Endothelial cell of umbilical vein (primary cell): ENCODE measurements around the gene ANKRD40CL. TPM values are rescaled to one million over a fixed set of nuclear protein-coding genes. Genes with fewer than 3 reads are reported as not detected.

ENCODE experiments used
- BruUV-seq: library from RNA; stranded (reverse); fragments of 400-500 nt; replicated peaks from 2 replicates; lab custom pipeline; 2021; lab: Mats Ljungman, UMichigan
- CTCF ChIA-PET: fragments of 300-600, 350-600 bp; sonication (Branson Sonifier 250); formaldehyde crosslinking; loops from one replicate; lab custom pipeline; 2021; ENCODE audit warnings: antibody characterized with exemption, inconsistent platforms; lab: Charles Lee
- POLR2A ChIA-PET: fragments of 300-600, 350-600 bp; sonication (Branson Sonifier 250); formaldehyde crosslinking; loops from one replicate; lab custom pipeline; 2021; ENCODE audit warnings: antibody characterized with exemption, inconsistent platforms; lab: Charles Lee
- DNase-seq: peaks from one replicate; pipeline ENCODE4 v3.0.0-alpha.2; 2011; ENCODE audit warnings: low read depth, low spot score
- FAIRE-seq: peaks from 2 replicates; lab custom pipeline; 2011; peaks lifted over from hg19 to GRCh38; lab: Jason Lieb, UNC
- H2AFZ ChIP-seq: 2 replicates; pipeline ENCODE4 v1.6.0; 2012; ENCODE audit warnings: low read depth, low read length, control low read depth, inconsistent platforms
- H3K27ac ChIP-seq: 2 replicates; pipeline ENCODE4 v1.5.1; 2011; ENCODE audit warnings: low read depth, mild to moderate bottlenecking, control low read depth, low read length, moderate library complexity; ENCODE audit not compliant: insufficient read depth
- H3K27me3 ChIP-seq, 2 experiments: 2 replicates each; pipeline versions ENCODE4 v1.6.0 to v1.6.1; 2011; ENCODE audit warnings: low read length in 2 of 2, mixed read lengths in 1 of 2; ENCODE audit not compliant: control insufficient read depth in 2 of 2, insufficient read depth in 2 of 2
- H3K36me3 ChIP-seq, 2 experiments: 2 replicates in 1 of 2; 3 replicates in 1 of 2; pipeline ENCODE4 v1.5.1; 2011; ENCODE audit warnings: low read length in 2 of 2, mild to moderate bottlenecking in 1 of 2, moderate library complexity in 1 of 2; ENCODE audit not compliant: control insufficient read depth in 2 of 2, insufficient read depth in 2 of 2; ENCODE audit errors: extremely low read depth in 1 of 2
- H3K4me1 ChIP-seq: 3 replicates; pipeline ENCODE4 v1.5.1; 2011; ENCODE audit warnings: mild to moderate bottlenecking, low read length; ENCODE audit not compliant: control insufficient read depth, insufficient read depth; ENCODE audit errors: extremely low read depth
- H3K4me2 ChIP-seq: 2 replicates; pipeline ENCODE4 v1.6.1; 2011; ENCODE audit warnings: low read length, control low read depth, mixed read lengths; ENCODE audit not compliant: insufficient read depth
- H3K4me3 ChIP-seq, 3 experiments: fragments of 200-600 bp in 1 of 3; sonication (generic), shearing (Covaris generic) in 1 of 3; replicated peaks in 1 of 3; 2 replicates each; pipeline ENCODE4 v1.5.1; 2011 to 2016; ENCODE audit warnings: control low read depth in 3 of 3, low read length in 3 of 3, mild to moderate bottlenecking in 2 of 3, inconsistent platforms in 1 of 3, low read depth in 1 of 3, moderate library complexity in 1 of 3; ENCODE audit not compliant: insufficient read depth in 1 of 3
- H3K79me2 ChIP-seq: 2 replicates; pipeline ENCODE4 v1.6.0; 2012; ENCODE audit warnings: low read length, inconsistent platforms; ENCODE audit not compliant: control insufficient read depth, insufficient read depth
- H3K9ac ChIP-seq: replicated peaks from 2 replicates; pipeline ENCODE3; 2011; ENCODE audit warnings: low read length, control low read depth; ENCODE audit not compliant: insufficient read depth; ENCODE audit errors: extremely low read depth
- H3K9me1 ChIP-seq: replicated peaks from 3 replicates; pipeline ENCODE4 v1.6.0; 2011; ENCODE audit warnings: mild to moderate bottlenecking, low read length; ENCODE audit not compliant: control insufficient read depth, insufficient read depth; ENCODE audit errors: extremely low read depth
- H3K9me3 ChIP-seq: replicated peaks from 2 replicates; pipeline ENCODE4 v1.5.1; 2012; ENCODE audit warnings: low read length, inconsistent platforms; ENCODE audit not compliant: control insufficient read depth, insufficient read depth
- H4K20me1 ChIP-seq: replicated peaks from 2 replicates; pipeline ENCODE3; 2011; ENCODE audit warnings: mild to moderate bottlenecking, low read length; ENCODE audit not compliant: control insufficient read depth, insufficient read depth; ENCODE audit errors: extremely low read depth
- EZH2 ChIP-seq: IDR thresholded peaks from 2 replicates; pipeline ENCODE4 v1.6.1; 2012; ENCODE audit warnings: borderline replicate concordance, low read depth, mild to moderate bottlenecking, moderate library complexity, low read length, inconsistent platforms; ENCODE audit not compliant: severe bottlenecking
- FOS ChIP-seq: IDR thresholded peaks from 2 replicates; pipeline ENCODE4 v1.6.1; 2011; ENCODE audit warnings: mild to moderate bottlenecking, low read length, moderate library complexity, borderline replicate concordance; ENCODE audit not compliant: insufficient read depth
- GATA2 ChIP-seq: IDR thresholded peaks from 2 replicates; pipeline ENCODE4 v1.7.0; 2011; ENCODE audit warnings: low read depth, mild to moderate bottlenecking, moderate library complexity, mixed read lengths, low read length; ENCODE audit not compliant: insufficient read length, insufficient read depth
- JUN ChIP-seq: IDR thresholded peaks from 2 replicates; pipeline ENCODE4 v1.6.1; 2011; ENCODE audit warnings: borderline replicate concordance, low read depth; ENCODE audit not compliant: insufficient read length, insufficient read depth
- MYC ChIP-seq: IDR thresholded peaks from one replicate; pipeline ENCODE4 v1.6.1; 2011; ENCODE audit warnings: mild to moderate bottlenecking, low read depth, low read length
- POLR2A ChIP-seq: IDR thresholded peaks from 2 replicates; pipeline ENCODE4 v1.6.1; 2012; ENCODE audit warnings: low read depth, mild to moderate bottlenecking, control low read depth, low read length
- POLR2AphosphoS5 ChIP-seq: IDR thresholded peaks from 2 replicates; pipeline ENCODE4 v1.6.1; 2012; ENCODE audit warnings: low read depth, mild to moderate bottlenecking, control low read depth, low read length, moderate library complexity; ENCODE audit not compliant: insufficient read depth
- dilution Hi-C: fragments of 300-500 bp; cut with MboI; formaldehyde crosslinking; loops from one replicate; pipeline ENCODE4 v1.15.0; 2019; ENCODE audit warnings: low sequenced_read_pairs; ENCODE audit not compliant: extremely low pct_ligation_motif_present
- intact Hi-C: fragments of 100-400 bp; cut with micrococcal nuclease; formaldehyde crosslinking; loops from one replicate; pipeline ENCODE4 v1.10.0; 2022
- polyA plus RNA-seq, 4 experiments: library from polyadenylated mRNA; depleted of rRNA in 3 of 4; stranded (reverse) in 3 of 4; unstranded in 1 of 4; fragments of >200 nt; gene quantifications; 2 replicates each; pipeline versions ENCODE4 v1.2.1 to v1.2.3, GENCODE V29; 2011 to 2012; ENCODE audit warnings: missing spikeins in 1 of 4
- total RNA-seq: library from RNA; stranded (reverse); gene quantifications from 2 replicates; pipeline ENCODE4 v1.2.3, GENCODE V29; 2021
- TF ChIP-seq, protein P1 (sequence below), 2 donors: IDR thresholded peaks; 1 replicate in 1 of 2; 2 replicates in 1 of 2; pipeline ENCODE4 v1.5.1; 2011; ENCODE audit warnings: low read length in 2 of 2, mild to moderate bottlenecking in 2 of 2, moderate library complexity in 2 of 2, control low read depth in 1 of 2, inconsistent platforms in 1 of 2, low read depth in 1 of 2; ENCODE audit not compliant: insufficient read depth in 1 of 2; ENCODE audit errors: extremely low read depth in 1 of 2
- TF ChIP-seq, protein P2 (sequence below): IDR thresholded peaks from 2 replicates; pipeline ENCODE4 v1.6.1; 2011; ENCODE audit not compliant: insufficient read depth, insufficient read length

The ANKRD40CL gene
- total and polyA plus RNA-seq, 2 donors (not counting 3 experiments of a cell fraction or from before 2014, with no cell fraction given): not detected

DNA sequence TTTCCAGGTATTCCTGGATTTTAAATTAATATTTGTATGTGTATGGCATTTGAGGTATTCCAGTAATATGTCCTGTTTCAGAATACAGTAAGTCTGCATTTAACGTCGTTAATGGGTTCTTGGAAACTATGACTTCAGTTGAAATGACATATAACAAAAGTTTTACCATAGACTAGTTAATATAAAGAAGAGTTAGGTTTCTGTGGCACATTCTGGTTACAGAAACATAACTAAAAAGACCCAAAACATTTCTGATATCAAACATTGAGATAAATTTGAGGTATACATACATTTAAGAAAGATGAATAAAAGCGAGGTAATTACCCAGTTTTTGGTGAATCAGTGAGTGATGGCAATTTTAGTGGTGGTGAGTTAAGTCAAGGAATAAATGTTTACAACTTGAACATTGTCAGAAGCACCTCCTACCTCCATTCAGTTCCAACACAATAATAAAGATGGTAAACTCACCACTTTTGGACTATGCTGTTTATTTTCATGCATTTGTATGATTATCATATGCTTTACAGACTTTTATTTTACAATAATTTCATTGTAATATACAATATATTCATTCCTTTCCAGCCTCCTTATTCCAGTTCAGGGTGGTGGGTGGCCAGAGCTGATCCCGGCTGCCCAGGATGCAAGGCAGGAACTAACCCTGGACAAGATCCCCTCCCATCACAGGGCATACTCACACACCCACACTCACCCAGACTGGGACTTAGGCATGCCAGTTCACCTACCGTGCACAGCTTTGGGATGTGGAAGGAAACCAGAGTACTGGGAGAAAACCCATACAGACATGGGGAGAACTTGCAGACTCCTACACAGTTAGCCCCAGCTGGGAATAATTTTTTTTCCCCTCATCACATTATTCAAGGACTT, 38.2 kb downstream of the ANKRD40CL start:
- Histone ChIP-seq H2AFZ (no peak overlapping the region), H3K4me1 (no peaks in the 10 kb centered on the region), H3K9me1 (no peaks in the 10 kb centered on the region), H3K79me2 (peaks cover 98% of the 10 kb centered on the region), H3K36me3 (no peaks in the 10 kb centered on the region), H3K27ac (no peak overlapping the region), H3K4me2 (no peak overlapping the region), H3K27me3 (no peaks in the 10 kb centered on the region), H3K9ac (no peak overlapping the region), H3K9me3 (no peaks in the 10 kb centered on the region), H4K20me1 (peaks cover 16% of the 10 kb centered on the region), H3K4me3 (no peak overlapping the region)
- BruUV-seq: no TSS peak
- DNase-seq (no peak), FAIRE-seq (no peak)
- ChIA-PET CTCF (interaction anchor here (1.2 to 2.1 kb wide), 2 partner anchors 16 to 20 kb away, joined by 3 to 5 read pairs; no protein-coding TSS in a partner anchor), POLR2A (no interaction called here)
- intact Hi-C loops: no loop called here
- dilution Hi-C loops: no loop called here
- TF ChIP-seq POLR2AphosphoS5 (no peak), JUN (no peak), POLR2A (no peak), FOS (no peak), EZH2 (no peak), GATA2 (no peak), MYC (no peak)
- TF ChIP-seq, protein P1, sequence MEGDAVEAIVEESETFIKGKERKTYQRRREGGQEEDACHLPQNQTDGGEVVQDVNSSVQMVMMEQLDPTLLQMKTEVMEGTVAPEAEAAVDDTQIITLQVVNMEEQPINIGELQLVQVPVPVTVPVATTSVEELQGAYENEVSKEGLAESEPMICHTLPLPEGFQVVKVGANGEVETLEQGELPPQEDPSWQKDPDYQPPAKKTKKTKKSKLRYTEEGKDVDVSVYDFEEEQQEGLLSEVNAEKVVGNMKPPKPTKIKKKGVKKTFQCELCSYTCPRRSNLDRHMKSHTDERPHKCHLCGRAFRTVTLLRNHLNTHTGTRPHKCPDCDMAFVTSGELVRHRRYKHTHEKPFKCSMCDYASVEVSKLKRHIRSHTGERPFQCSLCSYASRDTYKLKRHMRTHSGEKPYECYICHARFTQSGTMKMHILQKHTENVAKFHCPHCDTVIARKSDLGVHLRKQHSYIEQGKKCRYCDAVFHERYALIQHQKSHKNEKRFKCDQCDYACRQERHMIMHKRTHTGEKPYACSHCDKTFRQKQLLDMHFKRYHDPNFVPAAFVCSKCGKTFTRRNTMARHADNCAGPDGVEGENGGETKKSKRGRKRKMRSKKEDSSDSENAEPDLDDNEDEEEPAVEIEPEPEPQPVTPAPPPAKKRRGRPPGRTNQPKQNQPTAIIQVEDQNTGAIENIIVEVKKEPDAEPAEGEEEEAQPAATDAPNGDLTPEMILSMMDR (IDR thresholded peaks at IDR 0.05; ENCODE audit: extremely low read depth in 1 of 2, insufficient read depth in 1 of 2, low read depth in 1 of 2, low read length in 2 of 2): no peak
- TF ChIP-seq, protein P2, sequence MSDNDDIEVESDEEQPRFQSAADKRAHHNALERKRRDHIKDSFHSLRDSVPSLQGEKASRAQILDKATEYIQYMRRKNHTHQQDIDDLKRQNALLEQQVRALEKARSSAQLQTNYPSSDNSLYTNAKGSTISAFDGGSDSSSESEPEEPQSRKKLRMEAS: no peak
